BLaER1 treated with 17β-estradiol and CSF1 and Interleukin-3, amounts not matched to agents 10 nM and 100 nM (cell line): ENCODE results near the gene TPSB2.

ENCODE experiments used
- H3K27ac ChIP-seq, 11 experiments: shearing (Covaris generic); formaldehyde crosslinking; 2 replicates each; pipeline ENCODE4 v1.8.1; 2022
- H3K27me3 ChIP-seq, 11 experiments: shearing (Covaris generic); formaldehyde crosslinking; 2 replicates each; pipeline ENCODE4 v1.8.1; 2022
- H3K36me3 ChIP-seq, 11 experiments: shearing (Covaris generic); formaldehyde crosslinking; 2 replicates each; pipeline ENCODE4 v1.8.1; 2022
- H3K4me1 ChIP-seq, 10 experiments: shearing (Covaris generic); formaldehyde crosslinking; 2 replicates each; pipeline ENCODE4 v1.8.1; 2022
- H3K4me2 ChIP-seq, 11 experiments: shearing (Covaris generic); formaldehyde crosslinking; 2 replicates each; pipeline ENCODE4 v1.8.1; 2022
- H3K4me3 ChIP-seq, 10 experiments: shearing (Covaris generic); formaldehyde crosslinking; 2 replicates each; pipeline ENCODE4 v1.8.1; 2022
- H3K9ac ChIP-seq, 11 experiments: shearing (Covaris generic); formaldehyde crosslinking; 2 replicates each; pipeline ENCODE4 v1.8.1; 2022
- H3K9me3 ChIP-seq, 11 experiments: shearing (Covaris generic); formaldehyde crosslinking; replicated peaks in 1 of 11; 2 replicates each; pipeline ENCODE4 v1.8.1; 2022
- H4K20me1 ChIP-seq, 11 experiments: shearing (Covaris generic); formaldehyde crosslinking; 2 replicates each; pipeline ENCODE4 v1.8.1; 2022
- Cebpa-rat ChIP-seq, 11 experiments: shearing (Covaris generic); IDR thresholded peaks; 2 replicates each; pipeline ENCODE4 v1.8.1; 2022

TPSB2 gene

DNA sequence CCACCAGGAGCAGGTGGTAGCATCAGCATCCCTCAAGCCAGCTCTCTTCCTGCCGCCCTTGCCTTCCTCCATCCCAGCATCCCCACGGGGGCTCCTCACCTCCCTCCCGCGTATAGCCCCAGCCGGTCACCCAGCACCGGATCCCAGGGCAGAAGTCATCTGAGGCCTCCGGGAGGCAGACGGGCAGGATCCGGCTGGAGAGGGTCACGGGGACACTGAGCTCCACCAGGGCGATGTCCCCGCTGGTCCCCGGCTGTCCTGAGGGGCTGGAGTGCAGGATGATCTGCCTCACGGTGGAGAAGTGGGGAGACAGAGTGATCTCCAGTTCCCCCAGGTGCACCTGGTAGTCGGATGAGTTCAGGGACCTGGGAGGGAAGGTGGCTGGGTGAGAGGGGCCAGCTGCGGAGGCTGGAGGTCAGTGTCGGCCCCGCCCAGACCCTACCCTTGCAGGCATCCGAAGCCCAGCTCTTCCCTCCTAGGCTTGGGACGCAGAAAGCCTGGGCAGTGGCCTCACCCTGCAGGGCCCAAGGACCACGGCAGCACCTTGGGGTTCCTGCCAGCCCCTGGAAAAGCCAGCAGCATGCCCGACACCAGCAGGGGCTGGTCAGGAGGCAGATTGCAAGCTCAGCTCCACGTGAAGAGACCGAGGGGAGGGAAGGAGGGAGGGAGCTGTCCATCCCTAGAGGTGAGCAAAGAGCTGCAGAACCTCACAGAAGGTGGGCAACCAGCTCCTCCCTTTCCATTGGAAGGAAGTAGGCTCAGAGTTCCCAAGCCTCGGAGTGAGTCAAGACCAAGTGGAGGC is 7.2 kb downstream of the TPSB2 start:
- no peak for TF ChIP-seq Cebpa-rat (IDR thresholded peaks at IDR 0.05)
- no peaks in the 10 kb centered on the region for H3K27me3 ChIP-seq
- peaks cover 0 to 21% (median 11%) of the 10 kb centered on the region in 11 experiments; a peak in 9 of 22 replicates for H3K36me3 ChIP-seq

GRCh38 chr16:1221628-1222552 is 8.1 kb downstream of the TPSB2 start:
- Histone ChIP-seq H4K20me1 (peaks cover 0 to 58% (median 6%) of the 10 kb centered on the region in 11 experiments; a peak in 10 of 22 replicates), H3K9ac (no peak overlapping the region), H3K4me1 (no peaks in the 10 kb centered on the region), H3K27me3 (no peaks in the 10 kb centered on the region), H3K27ac (no peak overlapping the region), H3K36me3 (peaks cover 0 to 30% (median 20%) of the 10 kb centered on the region in 11 experiments; a peak in 12 of 22 replicates), H3K9me3 (no peaks in the 10 kb centered on the region), H3K4me2 (no peak overlapping the region), H3K4me3 (no peak overlapping the region)
- no peak for TF ChIP-seq Cebpa-rat (IDR thresholded peaks at IDR 0.05)

More for the DNA sequence above, 7.2 kb downstream of the TPSB2 start:
- no peak overlapping the region for H3K4me2 ChIP-seq
- H3K27ac ChIP-seq = no peak overlapping the region
- H4K20me1 ChIP-seq = peaks cover 0 to 50% (median 6%) of the 10 kb centered on the region in 11 experiments; a peak in 10 of 22 replicates
- no peak overlapping the region for H3K4me3 ChIP-seq
- H3K4me1 ChIP-seq = no peaks in the 10 kb centered on the region
- H3K9ac ChIP-seq = no peak overlapping the region
- H3K9me3 ChIP-seq = no peaks in the 10 kb centered on the region

GRCh38 chr16:1220841-1221627 is 8.9 kb downstream of the TPSB2 start:
- Histone ChIP-seq H3K27ac (no peak overlapping the region), H3K4me1 (peaks cover 0 to 5% (median 2%) of the 10 kb centered on the region in 10 experiments; a peak in 8 of 20 replicates), H3K27me3 (no peaks in the 10 kb centered on the region), H3K4me2 (no peak overlapping the region), H4K20me1 (peaks cover 0 to 67% (median 6%) of the 10 kb centered on the region in 11 experiments; a peak in 10 of 22 replicates), H3K4me3 (no peak overlapping the region), H3K9me3 (no peaks in the 10 kb centered on the region), H3K9ac (no peak overlapping the region), H3K36me3 (peaks cover 0 to 34% (median 22%) of the 10 kb centered on the region in 11 experiments; a peak in 12 of 22 replicates)
- no peak for TF ChIP-seq Cebpa-rat (IDR thresholded peaks at IDR 0.05)

GRCh38 chr16:1220098-1220728 is 9.8 kb downstream of the TPSB2 start:
- peaks cover 0 to 11% (median 7%) of the 10 kb centered on the region in 10 experiments; a peak in 10 of 20 replicates for H3K4me1 ChIP-seq
- no peak overlapping the region for H3K27ac ChIP-seq
- H3K4me3 ChIP-seq = no peak overlapping the region
- H3K36me3 ChIP-seq = peaks cover 0 to 36% (median 22%) of the 10 kb centered on the region in 11 experiments; a peak in 12 of 22 replicates
- no peak for TF ChIP-seq Cebpa-rat (IDR thresholded peaks at IDR 0.05)
- H4K20me1 ChIP-seq = peaks cover 0 to 75% (median 6%) of the 10 kb centered on the region in 11 experiments; a peak in 10 of 22 replicates
- no peak overlapping the region for H3K9ac ChIP-seq
- H3K9me3 ChIP-seq = no peaks in the 10 kb centered on the region
- no peak overlapping the region for H3K4me2 ChIP-seq
- H3K27me3 ChIP-seq = no peaks in the 10 kb centered on the region

- peaks cover 0 to 42% (median 22%) of the 10 kb centered on the region in 11 experiments; a peak in 12 of 22 replicates for H3K36me3 ChIP-seq
- H3K4me3 ChIP-seq = no peak overlapping the region
- no peaks in the 10 kb centered on the region for H3K9me3 ChIP-seq
- H3K27me3 ChIP-seq = no peaks in the 10 kb centered on the region
- H3K4me1 ChIP-seq = peaks cover 0 to 11% (median 7%) of the 10 kb centered on the region in 10 experiments; a peak in 10 of 20 replicates
- TF ChIP-seq Cebpa-rat (IDR thresholded peaks at IDR 0.05) = no peak
- H3K9ac ChIP-seq = no peak overlapping the region
- H4K20me1 ChIP-seq = peaks cover 0 to 74% (median 6%) of the 10 kb centered on the region in 11 experiments; a peak in 10 of 22 replicates
- no peak overlapping the region for H3K27ac ChIP-seq
- no peak overlapping the region for H3K4me2 ChIP-seq
These were observed 10.9 kb downstream of the TPSB2 start for GRCh38 chr16:1218930-1219611.

GRCh38 chr16:1218061-1218929 is 11.7 kb downstream of the TPSB2 start:
- Histone ChIP-seq H3K9me3 (no peaks in the 10 kb centered on the region), H3K4me2 (no peak overlapping the region), H3K9ac (no peak overlapping the region), H3K27me3 (no peaks in the 10 kb centered on the region), H3K4me1 (peaks cover 0 to 11% (median 7%) of the 10 kb centered on the region in 10 experiments; a peak in 10 of 20 replicates), H3K4me3 (no peak overlapping the region), H4K20me1 (peaks cover 0 to 66% (median 2%) of the 10 kb centered on the region in 11 experiments; a peak in 10 of 22 replicates), H3K36me3 (peaks cover 0 to 50% (median 28%) of the 10 kb centered on the region in 11 experiments; a peak in 12 of 22 replicates), H3K27ac (no peak overlapping the region)
- no peak for TF ChIP-seq Cebpa-rat (IDR thresholded peaks at IDR 0.05)

DNA sequence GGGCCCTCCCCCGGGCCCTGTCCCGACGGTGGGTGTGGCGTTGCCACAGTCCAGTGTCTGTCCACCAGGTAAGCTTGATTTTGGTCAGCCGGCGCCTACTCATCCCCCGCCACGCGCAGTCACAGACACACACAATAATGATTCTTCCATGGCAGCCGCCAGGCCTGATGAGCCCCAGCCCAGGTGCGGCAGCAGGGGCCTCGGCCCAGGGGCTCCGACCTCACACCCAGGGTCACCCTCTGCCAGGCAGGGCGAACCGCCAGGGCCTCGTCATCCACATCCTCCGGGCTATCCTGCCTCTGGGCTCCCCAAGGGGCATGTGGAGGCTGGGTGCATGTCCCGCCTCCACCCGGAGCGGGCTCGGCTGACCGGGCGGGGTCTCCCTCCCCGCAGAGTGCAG is 12.5 kb downstream of the TPSB2 start:
- Histone ChIP-seq H3K9ac (no peak overlapping the region), H3K4me2 (no peak overlapping the region), H4K20me1 (peaks cover 0 to 58% (median 0%) of the 10 kb centered on the region in 11 experiments; a peak in 9 of 22 replicates), H3K36me3 (peaks cover 0 to 57% (median 28%) of the 10 kb centered on the region in 11 experiments; a peak in 12 of 22 replicates), H3K27ac (no peak overlapping the region), H3K4me3 (no peak overlapping the region), H3K9me3 (no peaks in the 10 kb centered on the region), H3K27me3 (no peaks in the 10 kb centered on the region), H3K4me1 (peaks cover 0 to 11% (median 7%) of the 10 kb centered on the region in 10 experiments; a peak in 10 of 20 replicates)
- no peak for TF ChIP-seq Cebpa-rat (IDR thresholded peaks at IDR 0.05)
